Iris pigment epithelial cell (primary cell): ENCODE results near the gene CABP1.

Source experiments
- DNase-seq: peaks from one replicate; pipeline ENCODE4 v3.0.0-alpha.2; 2011; ENCODE audit warnings: low read depth

Gene CABP1

DNA sequence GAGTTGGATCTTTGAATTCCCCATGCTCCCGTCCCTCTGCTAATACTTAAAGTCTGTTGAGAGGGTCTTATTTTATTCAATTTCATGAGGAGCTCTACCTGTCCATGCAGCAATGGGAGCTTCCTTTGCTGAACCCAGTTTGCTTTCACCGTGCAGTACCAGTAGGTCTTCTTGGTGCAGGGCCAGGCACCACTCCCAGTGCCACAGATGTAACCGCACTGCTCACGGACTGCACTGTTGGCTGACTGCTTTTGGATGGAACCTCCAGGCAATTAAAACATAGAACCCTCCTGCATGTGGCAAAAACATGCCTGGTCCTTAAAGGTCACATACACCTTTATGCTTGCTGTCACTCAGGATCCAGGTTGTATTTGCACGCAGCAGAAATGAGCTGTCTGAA, 9.3 kb upstream of the CABP1 start:
- DNase-seq = no peak

DNA sequence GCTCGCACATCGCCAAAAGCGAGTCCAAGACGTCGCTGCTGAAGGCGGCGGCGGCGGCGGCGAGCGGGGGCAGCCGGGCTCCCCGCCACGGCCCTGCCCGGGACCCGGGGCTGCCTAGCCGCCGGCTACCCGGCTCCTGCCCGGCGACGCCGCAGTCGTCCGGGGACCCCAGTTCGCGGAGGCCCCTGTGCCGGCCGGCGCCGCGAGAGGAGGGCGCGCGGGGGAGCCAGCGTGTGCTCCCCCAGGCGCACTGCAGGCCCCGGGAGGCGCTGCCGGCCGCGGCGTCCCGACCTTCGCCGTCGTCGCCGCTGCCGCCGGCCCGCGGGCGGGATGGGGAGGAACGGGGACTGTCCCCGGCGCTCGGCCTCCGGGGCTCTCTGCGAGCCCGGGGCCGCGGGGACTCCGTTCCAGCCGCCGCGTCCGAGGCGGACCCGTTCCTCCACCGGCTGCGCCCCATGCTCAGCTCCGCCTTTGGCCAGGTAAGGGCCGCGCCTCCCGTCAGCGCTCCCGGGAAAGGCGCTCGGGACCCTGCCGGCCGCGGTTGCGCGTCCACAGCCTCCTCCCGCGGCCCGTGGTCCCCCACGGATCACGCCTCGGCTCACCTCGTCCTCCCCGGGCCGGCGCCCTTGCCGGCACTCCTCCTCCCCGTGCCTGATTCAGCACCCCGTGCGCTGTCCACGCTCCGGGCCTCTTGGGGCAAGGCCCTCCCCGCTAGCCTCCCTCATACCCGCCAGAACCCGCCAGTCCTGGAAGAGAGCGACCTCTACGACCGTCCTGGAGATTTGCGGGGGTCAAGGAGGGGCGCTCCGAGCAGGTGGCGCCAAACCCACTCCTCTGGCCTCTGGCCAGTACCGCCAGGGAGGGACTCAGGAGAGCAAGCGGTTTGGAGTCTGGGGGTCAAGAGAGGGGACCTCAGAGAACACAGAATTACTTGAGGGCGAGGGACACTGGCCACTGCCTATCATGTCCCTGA, 721 bp downstream of the CABP1 start:
- peak; percentile 70 for DNase-seq

DNA sequence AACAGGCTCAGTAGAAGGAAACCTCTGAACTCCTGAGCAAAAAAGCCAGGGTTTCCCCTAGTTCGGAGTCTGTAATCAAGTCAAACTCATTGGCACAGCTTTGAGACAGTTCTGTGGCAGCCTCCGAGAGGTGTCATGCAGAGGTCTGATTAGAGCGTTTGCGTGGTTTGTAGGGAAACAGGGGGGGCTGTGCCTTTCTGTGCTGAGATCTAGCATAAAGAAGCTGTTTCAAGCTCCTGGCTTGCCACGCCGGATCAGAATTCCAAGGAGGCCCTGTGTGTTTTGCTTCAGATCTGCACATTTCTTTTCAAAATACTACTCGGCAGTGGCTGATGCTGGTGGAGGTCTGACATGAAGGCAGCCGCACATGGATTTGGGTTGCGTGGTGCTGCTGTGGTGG, 1.7 kb downstream of the CABP1 start:
- DNase-seq = no peak

DNA sequence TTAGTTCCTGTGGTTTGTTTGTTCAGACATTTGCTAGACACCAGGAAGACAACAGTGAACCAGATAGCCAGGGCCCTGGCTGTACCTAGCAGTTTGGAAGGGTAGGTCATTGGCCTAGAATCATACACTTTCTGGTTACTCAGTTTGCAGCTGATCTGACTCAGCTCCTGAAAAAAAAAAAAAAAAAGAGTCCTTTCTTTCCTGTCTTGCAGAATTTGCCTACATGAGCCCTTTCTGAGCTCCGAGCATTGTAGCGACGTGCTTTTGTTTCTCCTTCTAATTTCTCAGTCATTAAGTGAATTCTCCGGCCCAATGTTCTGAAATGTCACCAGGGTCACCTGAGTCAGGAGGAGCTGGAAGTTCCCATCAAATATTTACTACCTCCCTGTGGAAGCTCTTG, 2.4 kb downstream of the CABP1 start:
- no peak for DNase-seq

DNA sequence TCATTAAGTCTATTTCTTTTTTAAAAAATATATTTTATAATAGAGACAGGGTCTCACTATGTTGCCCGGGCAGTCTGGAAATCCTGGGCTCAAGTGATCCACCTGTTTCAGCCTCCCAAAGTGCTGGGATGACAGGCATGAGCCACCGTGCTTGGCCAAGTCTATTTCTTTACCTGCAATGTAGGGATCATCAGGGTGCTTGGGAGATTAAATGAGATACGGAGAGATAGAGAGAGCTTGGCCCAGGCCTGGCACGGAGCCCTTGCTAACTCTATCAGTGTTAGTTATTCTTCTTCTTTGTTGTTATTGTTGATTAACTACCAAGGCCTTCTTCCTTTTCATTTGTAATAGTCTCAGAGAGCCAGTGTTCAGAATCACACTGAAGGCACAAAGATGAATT, 3.1 kb downstream of the CABP1 start:
- DNase-seq = no peak

DNA sequence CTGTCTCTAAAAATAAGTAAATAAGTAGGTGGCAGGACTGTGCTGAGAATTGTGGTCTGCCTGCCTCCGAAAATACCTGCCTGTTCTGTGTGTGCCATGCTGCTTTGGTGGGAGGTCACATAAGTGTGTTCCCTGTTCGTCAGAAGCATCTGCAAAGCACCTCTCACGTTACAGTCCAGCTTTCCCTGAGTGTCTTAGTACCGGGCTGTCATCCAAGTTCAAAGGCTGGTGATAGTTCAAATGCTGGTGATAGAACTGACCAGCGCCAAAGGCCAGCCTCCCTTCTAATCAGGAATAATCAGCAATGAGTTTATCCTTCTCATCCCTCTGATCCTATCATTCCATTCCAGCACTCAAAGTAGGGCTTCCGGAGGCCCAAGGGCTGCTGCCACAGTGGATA, 5.6 kb downstream of the CABP1 start:
- no peak for DNase-seq

DNA sequence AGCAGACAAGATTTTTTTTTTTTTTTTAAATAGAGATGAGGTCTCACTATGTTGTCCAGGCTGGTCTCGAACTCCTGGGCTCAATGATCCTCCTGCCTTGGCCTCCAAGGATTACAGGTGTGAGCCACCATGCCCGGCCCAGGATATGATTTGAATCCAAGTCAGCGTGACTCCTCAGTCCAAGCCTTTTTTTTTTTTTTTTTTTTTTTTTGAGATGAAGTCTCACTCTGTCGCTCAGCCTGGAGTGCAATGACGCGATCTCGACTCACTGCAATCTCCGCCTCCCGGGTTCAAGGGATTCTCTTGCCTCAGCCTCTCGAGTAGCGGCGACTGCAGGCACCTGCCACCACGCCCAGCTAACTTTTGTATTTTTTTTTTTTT, 6.9 kb downstream of the CABP1 start:
- DNase-seq = no peak

DNA sequence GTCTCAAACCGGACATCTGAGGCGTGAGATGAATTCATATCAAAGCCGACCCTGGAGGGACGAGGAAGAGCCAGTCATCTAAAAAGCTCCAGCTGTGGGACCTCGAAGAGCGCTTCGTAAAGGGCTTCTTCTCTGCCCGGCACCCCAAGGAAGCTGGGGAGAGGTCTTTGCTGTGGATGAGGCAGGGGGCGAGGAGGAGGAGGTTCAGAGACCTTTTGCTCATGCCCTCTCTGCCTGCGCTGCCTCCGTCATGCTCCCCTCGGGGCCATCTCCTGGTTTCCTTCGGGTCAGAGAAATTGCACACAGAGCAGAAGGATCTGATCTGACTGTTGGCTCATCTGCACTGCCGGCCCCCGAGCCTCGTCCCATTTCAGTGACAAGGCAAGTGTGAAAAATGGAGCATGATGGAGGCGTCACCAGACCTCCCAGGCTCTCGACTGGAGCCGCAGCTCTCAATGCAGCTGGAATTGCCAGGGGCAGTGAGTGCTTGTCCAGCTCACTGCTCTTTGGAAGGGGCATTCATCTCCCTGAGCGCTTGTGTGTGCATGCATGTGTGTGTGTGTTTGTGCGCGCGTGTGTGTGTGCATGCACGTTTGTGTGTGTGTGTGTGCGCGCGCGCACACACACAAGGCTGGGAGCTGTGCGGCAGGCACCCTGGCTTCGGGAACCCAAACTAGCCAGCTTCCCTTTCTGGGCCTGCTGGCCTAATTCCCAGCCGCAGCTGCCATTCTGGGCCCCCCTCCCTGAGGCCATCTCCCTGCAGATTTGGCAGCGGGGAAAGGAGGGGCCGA, 9.2 kb downstream of the CABP1 start:
- no peak for DNase-seq

DNA sequence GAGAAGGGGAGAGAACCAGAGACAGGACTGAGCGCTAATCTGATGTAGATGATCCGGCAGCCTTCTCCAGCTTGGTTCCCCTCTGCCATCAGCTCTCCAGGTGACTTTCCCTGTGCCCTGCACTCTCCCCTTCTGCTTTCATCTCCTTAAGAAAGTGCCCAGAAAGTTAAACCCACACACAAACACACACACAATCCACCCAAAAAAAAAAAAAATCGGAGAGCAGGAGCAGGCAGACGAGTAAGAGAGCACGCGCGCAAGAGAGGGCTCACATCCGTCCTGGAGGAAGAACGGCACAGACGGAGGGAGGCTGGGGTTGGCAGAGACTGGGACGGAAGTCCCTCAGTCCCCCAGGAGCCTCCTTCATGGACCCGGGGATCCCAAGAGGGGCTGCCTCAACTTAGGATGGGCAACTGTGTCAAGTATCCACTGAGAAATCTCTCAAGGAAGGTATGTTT, 9.8 kb downstream of the CABP1 start:
- DNase-seq = no peak

DNA sequence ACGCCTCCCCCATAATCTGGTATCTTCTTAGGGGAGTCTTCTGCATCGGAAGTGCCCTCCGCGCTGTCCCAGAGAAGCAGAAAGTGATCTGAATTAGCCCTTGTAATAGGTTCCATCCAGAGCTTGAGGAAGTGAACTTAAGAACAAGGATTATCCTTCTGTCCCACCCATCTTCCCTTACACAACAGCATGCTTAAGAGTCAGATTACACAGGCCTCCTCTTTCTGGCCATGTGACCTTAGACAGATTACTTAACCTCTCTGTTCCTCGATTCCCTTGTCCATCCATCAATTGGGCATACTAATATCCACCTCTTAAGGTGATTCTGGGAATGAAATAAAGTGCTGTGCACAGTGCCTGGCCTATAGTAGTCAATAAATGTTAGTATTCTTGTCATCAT, 11.4 kb downstream of the CABP1 start:
- peak; percentile 85 for DNase-seq

DNA sequence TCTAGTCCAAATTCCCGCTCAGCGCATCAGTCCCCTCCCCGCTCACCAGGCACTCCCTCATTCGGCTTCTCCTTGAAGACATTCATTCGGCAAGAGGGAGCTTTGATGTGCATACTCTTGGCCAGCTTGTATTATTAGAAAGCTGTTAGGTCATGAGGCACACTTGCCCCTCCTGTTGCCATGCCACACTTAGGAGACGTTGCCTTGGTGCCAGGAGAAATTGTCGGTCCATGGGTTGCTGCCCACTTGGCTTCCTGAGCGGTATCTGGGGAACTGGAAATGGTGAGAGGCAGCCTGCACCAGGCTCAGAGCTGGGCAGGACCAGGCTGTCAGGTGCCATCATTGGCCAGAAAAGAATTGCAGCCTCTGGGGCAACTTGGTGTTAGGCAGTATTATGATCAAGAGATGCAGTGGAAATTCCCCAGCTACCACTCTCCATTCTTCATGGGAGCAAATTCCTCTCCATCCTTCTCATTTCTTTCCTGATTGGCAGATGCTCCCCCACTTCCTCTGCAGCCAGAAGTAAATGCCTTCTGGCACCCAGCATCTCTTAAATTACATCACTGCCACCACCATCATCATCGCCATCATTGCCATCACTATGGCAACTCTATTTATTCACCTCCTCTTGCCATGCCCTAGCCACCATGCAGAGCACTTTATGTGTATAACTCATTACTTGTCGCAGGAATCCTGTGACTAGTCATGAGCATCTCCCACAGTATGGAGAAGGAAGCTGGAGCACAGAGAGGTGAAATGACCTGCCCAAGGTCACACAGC, 12.4 kb downstream of the CABP1 start:
- no peak for DNase-seq

DNA sequence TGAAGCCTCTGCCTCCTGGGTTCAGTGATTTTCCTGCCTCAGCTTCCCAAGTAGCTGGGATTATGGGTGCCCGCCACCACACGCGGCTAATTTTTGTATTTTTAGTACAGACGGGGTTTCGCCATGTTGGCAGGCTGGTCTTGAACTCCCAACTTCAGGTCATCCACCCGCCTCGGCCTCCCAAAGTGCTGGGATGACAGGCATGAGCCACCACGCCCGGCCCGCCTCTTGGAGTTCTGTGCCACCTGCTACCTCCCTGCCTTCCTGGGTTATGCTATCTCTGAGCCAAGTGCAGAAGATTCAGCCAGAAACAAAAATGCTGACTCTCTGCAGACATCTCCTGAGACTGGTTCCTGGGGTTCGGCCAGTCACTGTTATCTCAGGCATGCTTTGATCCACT, 13.2 kb downstream of the CABP1 start:
- DNase-seq = no peak

DNA sequence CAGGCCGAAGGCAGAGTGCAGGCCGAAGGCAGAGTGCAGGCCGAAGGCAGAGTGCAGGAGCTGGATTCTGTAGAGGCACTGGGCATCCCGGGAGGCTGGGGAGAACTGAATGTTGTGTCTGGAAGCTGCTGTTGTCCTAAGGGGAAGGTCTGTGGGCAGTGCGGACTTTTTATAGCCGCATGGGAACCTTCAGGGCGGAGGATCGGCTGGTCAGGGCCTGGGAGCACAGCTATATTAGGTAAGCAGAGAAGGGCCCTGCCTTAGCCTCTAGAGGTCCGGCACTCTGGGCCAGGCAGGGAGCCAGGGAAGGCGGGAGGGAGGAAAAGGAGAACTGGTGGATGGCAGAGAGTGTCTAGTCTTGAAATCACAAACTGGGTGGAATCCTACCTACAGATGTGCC, 14.2 kb downstream of the CABP1 start:
- DNase-seq = no peak

DNA sequence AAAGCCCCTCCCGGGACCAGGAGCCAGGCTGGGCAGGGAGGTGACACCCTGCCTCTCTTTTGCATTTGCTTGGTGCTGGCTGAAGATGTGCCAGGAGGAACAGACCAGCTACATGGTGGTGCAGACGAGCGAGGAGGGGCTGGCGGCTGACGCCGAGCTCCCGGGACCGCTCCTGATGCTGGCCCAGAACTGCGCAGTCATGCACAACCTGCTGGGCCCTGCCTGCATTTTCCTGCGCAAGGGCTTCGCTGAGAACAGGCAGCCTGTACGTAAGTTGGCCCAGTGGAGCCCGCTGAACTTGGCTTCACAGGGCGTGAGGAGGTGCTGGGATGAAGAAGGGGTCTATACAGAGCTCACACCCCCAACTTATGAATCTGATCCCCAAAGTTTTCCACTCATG, 15.6 kb downstream of the CABP1 start:
- DNase-seq = no peak

DNA sequence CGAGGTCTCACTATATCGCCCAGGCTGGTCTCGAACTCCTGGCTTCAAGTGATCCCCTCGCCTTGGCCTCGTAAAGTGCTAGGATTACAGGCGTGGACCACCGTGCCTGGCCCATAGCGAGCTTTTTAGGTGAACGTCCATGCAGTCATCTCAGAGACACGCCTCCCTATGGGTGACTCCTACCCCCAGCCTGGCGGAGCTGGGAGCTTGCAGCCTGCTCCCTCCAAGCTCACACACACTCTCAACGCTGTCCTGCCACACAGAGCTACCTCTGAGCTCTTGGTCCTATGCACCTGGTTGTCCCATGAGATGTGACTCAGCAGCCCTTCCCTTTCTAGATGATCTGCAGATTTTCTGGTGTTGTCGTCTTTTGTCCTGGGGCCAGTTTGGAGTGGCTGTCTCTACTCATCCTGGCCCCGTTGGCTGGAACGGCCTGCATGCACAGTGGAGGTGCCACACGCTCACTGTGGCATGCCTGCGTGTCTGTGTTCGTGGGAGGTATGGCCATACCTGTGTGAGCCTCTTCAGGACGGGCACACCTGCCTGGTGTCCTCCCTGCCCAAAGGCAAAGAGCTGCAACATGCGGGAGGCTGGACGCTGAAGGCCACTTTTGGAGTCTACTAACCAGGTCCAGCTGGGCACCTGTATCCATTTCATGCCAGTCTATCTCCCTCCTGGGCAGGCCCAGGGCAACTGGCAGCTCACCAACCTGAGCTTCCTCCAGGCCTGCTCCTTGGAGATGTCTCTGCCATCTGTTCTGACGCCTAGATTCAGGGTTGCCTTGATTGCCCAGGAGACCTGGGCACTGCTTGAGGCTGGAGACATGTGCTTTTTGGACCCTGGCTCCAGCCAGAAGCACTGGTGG, 18.1 kb downstream of the CABP1 start:
- no peak for DNase-seq

DNA sequence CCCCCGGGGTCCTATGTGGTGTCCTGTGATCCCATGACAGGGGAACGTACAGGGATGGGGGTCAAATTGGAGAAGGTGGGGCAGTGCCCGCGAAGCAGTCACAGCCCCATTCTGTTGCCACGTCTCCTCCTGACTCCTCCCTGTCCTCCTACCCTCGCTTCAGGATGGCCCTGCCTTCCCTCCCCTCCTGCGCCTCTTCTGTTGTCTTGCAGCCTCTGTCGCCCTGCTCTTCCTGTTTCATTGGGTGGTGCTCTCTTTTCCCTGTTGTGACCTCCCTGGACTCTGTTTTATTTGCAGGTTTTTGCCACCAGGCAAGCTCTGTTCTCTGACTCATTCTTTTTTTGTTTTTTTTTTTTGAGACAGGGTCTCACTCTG, 18.7 kb downstream of the CABP1 start:
- DNase-seq = no peak

DNA sequence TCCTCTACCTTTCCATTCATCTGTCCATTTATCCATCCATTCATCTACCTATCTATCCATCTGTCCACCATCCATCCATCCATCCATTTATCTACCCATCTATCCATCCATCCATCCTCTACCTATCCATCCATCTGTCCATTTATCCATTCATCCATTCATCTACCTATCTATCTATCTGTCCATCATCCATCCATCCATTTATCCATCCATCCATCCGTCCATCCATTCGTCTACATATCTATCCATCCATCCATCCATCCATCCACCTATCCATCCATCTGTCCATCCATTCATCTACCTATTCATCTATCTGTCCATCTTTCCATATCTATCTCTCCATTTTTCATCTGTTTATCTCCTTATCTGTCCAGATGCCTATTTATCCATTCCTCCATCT, 21.0 kb downstream of the CABP1 start:
- DNase-seq = no peak

DNA sequence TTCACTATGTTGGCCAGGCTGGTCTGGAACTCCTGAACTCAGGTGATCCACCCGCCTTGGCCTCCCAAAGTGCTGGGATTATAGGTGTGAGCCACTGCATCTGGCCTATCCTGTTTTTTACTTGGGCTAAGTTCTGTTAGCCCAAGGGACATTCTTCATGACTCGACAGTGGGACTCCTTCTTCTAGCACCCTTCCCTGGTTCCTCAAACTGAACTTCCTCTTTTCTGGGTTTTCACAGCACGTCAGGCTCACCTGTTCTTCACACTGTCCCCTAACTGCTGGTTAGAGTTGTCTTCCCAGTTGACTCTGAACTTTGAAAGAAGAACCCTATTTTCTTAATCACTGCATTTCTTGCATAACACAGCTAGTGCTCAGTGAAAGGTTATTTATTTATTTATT, 22.5 kb downstream of the CABP1 start:
- no peak for DNase-seq

DNA sequence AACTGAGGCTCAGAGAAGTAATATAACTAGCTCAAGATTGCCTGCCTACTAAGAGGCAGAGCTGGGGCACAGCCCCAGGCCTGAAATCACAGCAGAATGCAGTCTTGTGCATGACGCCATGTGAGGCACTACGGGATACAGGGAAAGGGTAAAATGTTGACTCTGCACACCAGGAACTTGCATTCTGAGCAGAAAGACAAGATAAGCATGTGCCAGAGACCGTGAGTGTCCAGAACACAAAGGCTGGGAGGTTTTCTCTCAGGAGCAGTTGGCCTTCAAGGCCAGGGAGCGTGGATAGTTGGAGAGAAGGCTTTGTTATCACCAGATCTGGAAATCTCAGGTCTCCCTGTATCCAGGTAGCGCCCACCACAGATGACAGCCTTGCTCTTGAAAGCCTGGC, 23.3 kb downstream of the CABP1 start:
- no peak for DNase-seq

DNA sequence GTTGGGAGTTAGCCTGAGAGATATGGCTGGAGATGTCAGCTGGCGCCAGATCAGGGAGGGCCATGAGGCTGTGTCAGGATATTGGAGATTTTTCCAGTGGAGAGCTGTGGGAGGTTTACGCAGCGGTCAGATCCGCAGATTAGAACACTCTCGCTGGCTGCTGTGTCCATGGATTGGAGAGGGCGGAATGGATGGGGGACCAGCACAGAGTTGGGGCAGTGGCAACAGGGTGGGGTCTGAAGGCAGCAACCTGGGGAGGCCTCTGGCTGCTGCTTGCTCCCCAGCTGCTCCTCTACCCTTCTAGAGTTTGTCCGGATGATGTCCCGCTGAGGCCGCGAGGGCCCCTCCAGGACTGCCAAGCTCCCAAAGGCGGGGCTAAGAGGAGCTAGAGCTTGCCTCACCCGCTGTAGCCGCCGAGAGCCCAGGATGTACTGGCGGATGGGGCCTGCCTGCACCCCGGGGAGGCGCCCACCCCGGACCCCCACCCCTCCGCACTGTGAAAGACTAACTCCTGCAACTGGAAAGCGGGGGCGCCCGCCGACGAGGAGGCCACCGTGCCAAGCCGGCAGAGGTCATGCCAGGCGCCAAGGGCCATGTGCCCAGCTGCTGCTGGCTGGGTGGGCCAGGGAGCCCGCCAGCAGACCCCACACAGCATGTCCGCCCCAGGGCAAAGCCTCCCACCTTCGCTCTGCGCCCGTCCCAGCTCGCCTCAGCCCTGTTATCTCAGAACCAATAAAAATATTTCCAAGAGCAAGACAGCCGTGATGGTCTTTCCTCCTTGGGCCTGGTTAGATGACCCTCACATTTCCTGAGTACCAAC, 26.4 kb downstream of the CABP1 start:
- DNase-seq = no peak
